Measurements from ENCODE around the gene FAHD2A.
"Not testable (repeated sequence)": the region's sequence is repeated elsewhere in the genome, so short reads cannot be mapped to it uniquely, and the experiment has no call there.

Gene FAHD2A

GRCh38 chr2:95386031-95386430 lies 16.5 kb upstream of the FAHD2A start:
- intact Hi-C loops (cut with DNase I), result no loop called here
- DNase-seq, result peak in 3 of 42 donors; percentile 8 to 24 (median 20)

DNA sequence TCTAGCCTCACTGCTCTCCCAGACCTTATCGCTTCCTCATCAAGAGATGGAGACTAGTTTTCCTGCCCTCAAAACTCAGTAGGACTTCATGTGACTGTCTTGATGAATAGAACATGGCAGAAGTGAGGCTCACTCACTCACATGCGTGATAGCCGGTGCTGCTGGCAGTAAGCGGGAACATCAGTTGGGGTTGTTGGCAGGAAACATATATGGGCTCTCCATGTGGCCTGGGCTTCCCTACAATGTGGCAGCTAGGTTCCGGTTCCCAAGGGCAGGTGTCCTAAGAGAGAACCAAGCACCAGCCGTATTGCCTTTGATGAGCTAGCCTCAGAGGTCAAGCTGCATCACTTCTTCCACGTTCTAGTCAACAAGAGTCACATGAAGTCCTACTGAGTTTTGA lies 15.2 kb upstream of the FAHD2A start:
- DNase-seq, result peak in 3 of 42 donors; percentile 4 to 28 (median 13)
- intact Hi-C loops (cut with DNase I), result no loop called here

- DNase-seq, result peak in 5 of 42 donors; percentile 4 to 31 (median 20)
- intact Hi-C loops (cut with DNase I), result no loop called here
Observed at GRCh38 chr2:95388091-95388692, 14.3 kb upstream of the FAHD2A start.

DNA sequence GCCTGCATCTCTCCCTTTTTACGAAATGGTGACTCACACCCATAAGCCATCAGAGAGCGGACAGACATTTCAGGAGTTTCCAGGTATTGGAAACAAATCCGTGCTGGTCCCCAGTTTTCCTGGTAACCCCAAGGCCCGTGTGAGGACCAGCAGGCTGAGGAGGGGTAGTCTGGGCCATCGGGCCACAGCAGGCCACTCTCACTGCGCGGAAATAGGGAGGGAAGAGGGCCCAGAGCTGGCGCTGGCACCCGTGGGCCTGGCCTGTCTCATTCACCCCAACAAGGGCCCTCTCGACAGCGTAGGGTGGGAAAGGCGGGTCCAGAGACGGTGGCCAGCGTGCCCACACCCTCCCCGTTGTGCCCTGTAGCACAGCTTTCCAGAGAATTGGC lies 13.7 kb upstream of the FAHD2A start:
- intact Hi-C loops (cut with DNase I), result no loop called here
- no peak for DNase-seq

DNA sequence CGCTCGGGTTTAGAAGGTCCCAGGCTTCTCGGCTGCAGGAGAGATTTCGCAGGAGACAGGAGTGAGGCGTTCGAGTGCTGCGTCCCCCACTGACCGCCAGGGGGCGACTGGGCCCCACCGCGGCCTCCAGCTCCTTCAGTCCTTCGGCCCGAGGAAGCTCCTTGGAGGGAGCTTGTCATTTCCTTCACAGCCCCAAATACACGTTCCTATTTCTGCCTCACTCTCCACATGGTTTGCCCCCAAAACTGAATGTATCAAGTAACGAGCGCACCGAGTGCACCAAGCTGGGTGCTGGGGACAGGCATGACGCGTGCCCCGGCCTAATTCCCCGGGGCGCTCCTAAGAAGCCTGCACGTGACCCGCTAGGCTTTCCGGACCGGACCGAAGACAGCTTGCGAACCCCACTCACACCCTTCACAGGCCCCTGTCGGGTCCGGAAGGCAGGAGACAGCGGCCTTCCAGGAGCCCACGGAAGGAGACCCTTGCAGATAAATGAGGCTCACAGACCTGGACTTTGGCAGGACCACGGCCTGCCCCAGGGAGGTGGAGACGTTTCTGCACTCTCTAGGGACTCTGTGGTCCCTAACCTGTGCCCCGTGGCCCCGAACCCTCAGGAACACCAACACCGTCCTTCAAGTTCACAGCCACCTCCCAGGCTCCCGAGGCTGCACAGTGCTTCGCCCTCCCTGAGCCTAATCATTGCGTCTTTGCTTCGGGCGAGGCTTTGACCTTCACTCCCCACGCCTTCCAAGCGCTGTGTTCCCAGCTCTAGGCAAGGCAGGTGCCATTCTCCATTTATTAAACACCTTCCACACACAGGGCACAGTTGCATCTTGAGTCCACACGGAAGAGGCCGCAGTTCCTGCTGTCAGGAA lies 13.0 kb upstream of the FAHD2A start:
- intact Hi-C loops (cut with DNase I), result no loop called here
- peak; percentile 35 to 90 (median 76) for DNase-seq

DNA sequence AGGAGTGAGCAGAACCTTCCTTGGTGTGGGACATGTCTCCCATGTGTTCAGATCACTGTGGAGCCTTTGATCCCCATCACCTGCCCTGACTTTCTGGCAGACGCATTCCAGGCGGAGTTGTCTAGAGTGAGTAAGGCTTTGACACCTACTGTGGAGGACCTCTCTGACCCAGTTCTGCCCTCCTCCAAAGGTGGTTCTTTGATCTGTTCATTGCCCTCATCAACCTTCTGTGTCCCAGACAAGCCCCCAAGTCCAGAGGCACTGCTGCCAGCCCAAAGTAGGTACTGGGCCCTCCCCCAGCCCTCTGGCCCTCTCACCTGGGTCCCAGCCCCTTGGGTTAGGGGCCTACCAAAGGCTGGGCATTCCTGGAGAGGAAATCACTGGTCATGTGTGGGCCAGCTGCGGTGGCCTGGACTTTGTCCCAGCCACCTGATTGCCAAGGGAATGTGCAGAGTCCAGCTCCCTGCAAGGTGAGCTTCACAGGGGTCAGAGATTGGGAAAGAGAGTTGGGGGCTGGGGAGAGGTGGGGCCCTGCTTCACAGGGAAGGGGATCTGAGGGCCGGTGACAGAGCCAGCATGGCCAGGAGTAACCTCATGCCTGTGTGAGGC lies 12.1 kb upstream of the FAHD2A start:
- intact Hi-C loops (cut with DNase I), result no loop called here
- DNase-seq, result peak in 2 of 42 donors; percentile 5 to 6

- intact Hi-C loops (cut with DNase I), result no loop called here
- peak in 3 of 42 donors; percentile 0 to 21 (median 7) for DNase-seq
Observed at GRCh38 chr2:95390881-95391321, 11.6 kb upstream of the FAHD2A start.

- peak in 2 of 42 donors; percentile 6 to 7 for DNase-seq
- intact Hi-C loops (cut with DNase I), result no loop called here
Observed at GRCh38 chr2:95391641-95392310, 10.7 kb upstream of the FAHD2A start.

- intact Hi-C loops (cut with DNase I), result no loop called here
- peak in 1 of 42 donors; percentile 6 for DNase-seq
Observed at GRCh38 chr2:95392320-95392719, 10.2 kb upstream of the FAHD2A start.

DNA sequence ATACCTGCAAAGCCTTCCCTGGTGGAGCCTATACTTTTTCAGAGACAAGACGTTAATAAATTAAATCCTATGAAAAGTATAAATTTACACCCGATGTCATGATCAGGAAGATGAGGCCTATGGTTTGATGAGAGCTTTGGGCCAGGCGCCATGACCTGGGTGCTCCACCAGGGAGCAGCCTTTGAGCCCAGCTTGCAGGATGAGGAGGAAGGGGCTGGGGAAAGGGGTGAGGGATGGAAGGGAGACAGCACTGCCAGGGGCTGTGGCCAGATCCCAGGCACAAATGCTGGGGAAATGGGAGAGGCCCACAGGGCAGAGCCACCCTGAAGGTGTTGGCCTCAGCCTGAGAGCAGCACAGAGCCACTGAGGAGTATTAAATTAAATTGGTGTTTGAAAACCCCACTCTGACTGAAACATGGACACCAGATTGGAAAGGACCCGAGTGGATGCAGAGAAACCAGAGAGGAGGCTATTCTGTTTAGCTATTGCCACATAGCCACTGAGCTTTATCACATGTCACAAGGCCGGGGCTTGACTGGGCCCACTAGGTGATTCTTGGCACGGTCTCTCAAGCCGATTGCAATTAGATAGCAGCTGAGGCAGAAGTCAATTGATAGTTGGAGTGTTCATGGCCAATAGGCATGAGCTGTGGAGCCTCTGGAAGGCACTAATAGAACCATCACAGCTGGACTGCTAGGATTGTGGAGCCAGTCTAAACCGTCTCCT lies 9.6 kb upstream of the FAHD2A start:
- intact Hi-C loops (cut with DNase I), result no loop called here
- DNase-seq, result peak in 2 of 42 donors; percentile 5 to 12

- intact Hi-C loops (cut with DNase I), result no loop called here
- DNase-seq, result peak in 2 of 42 donors; percentile 8 to 14
Observed at GRCh38 chr2:95393901-95394300, 8.6 kb upstream of the FAHD2A start.

GRCh38 chr2:95399061-95399460 lies 3.4 kb upstream of the FAHD2A start:
- intact Hi-C loops (cut with DNase I), result no loop called here

DNA sequence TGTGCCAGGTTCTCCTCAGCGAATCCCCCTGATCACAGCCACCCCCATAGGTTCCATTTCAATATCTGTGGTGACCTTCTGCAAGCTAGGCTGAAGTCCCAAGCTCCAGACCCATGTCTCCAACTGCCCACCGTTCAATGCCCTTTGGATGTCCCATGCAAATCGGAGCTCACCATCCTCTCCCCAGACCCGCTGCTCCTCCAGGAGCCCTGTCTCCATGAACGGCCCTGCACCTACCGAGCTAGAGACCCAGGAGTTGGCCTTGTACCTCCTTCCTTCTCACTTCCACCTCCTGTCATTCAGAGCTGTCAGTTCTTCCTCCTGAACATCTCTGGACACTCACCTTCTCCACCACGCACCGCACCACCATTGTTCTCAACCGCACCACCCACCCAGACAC lies 1.0 kb upstream of the FAHD2A start:
- intact Hi-C loops (cut with DNase I), result no loop called here
- DNase-seq, result no peak

More at GRCh38 chr2:95399061-95399460, 3.4 kb upstream of the FAHD2A start:
- DNase-seq, result peak in 1 of 42 donors; percentile 17

DNA sequence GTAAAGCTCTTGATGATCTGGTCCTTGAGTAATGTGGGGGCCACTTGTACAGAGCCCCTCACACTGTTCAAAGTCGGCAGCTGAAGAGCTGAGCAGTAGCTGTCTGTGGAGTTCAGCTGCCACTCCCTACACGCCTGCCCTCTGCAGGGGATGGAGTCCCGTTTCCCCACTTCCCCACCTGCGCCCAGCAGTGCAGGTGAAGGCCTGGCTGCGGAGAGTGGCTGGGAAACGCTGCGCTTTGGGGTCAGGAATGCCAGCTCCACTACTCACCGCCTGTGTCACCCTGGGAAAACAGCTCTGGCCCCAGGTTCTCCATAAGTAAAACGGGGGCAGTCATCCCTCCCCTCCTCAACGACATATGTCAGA lies 521 bp upstream of the FAHD2A start:
- intact Hi-C loops (cut with DNase I), result not testable (repeated sequence)
- peak in 17 of 42 donors; percentile 5 to 52 (median 24) for DNase-seq

DNA sequence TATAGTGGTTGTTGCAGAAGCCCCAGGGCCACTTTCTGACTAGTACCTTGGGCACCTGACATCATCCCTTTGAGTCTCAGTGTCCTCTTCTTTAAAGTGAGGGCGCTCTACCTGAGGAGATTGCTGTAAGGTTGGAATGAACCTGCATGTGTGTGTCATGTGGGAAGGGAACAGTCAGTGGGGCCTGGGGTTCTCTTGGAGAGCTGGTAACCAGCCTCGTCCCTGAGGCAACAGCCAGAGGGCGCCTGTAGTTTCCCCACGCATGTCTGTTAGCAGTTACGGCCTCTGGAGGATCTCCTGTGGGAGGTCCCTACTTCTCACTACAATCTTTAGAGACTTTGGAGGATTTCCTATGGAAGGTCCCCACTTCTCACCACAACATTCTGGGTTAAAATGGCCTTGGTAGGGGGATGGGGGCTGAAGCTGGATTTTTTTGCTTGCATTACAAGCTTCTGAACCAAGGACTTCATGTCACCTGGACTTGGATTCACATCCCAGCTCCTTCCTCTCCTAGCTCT lies 755 bp downstream of the FAHD2A start:
- peak; percentile 37 to 83 (median 65) for DNase-seq
- intact Hi-C loops (cut with DNase I), result not testable (repeated sequence)

DNA sequence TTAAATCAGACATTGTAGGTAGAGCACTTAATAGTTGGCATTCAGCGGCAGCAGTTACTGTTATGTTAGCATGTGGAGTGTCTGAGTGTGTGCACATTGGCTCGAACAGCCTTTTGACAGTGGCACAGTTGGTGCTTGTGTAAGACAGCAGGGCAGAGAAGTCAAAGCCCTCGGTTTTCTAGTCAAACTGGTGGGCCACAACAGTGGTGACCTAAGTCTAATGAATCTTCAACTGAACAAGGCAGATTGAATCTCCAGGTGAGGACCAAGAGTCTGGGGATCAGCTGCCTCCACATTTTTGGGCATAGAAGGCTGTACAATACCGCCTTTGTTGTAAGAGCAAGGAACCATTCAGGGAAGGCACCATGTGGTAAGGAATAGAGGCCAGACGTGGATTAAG lies 1.3 kb downstream of the FAHD2A start:
- intact Hi-C loops (cut with DNase I), result not testable (repeated sequence)
- peak in 1 of 42 donors; percentile 8 for DNase-seq

DNA sequence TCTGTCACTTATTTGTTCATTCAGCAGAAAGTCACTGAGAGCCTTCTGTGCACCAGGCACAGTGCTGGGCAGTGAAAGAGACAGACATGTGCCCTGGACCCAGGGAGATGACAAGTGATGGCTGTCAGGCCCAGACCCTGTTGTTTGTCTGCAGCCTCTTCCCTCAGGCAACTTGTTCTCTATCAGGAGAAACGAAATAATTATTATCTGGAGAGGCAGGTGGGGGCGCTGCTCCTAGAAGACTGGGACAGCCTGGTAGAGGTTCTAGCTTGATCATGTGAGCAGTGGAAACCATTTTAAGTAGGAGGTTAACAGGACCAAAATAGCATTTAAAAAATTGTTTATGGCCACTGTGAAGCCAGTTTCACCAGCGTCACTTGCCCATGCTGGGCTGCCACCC lies 2.2 kb downstream of the FAHD2A start:
- intact Hi-C loops (cut with DNase I), result not testable (repeated sequence)
- peak in 1 of 42 donors; percentile 2 for DNase-seq

- intact Hi-C loops (cut with DNase I); DNase-seq: not testable (repeated sequence)
Observed at GRCh38 chr2:95411239-95411638, 8.7 kb downstream of the FAHD2A start.

All from head of caudate nucleus (tissue), 42 donors.